CD4-positive, alpha-beta T cell (primary cell): ENCODE data around the gene LRP6. TPM values are rescaled to one million over a fixed set of nuclear protein-coding genes. Genes with fewer than 3 reads are reported as not detected.

Experiments used
- ATAC-seq: fragments of 200-7000 bp; cut with Tn5 transposase; one replicate; pipeline ENCODE4 v1.10.0; 2022; ENCODE audit warnings: mild to moderate bottlenecking; ENCODE audit not compliant: poor library complexity
- CTCF ChIA-PET: fragments of 350-600 bp; sonication (Branson Sonifier 250); formaldehyde crosslinking; loops from one replicate; lab custom pipeline; 2021; ENCODE audit warnings: antibody characterized with exemption, inconsistent platforms; lab: Charles Lee
- POLR2A ChIA-PET: fragments of 350-600 bp; sonication (Branson Sonifier 250); formaldehyde crosslinking; loops from one replicate; lab custom pipeline; 2021; ENCODE audit warnings: antibody characterized with exemption, inconsistent platforms; lab: Charles Lee
- DNase-seq, 14 experiments: peaks; one replicate each; pipeline ENCODE4 v3.0.0-alpha.2; 2013 to 2020; ENCODE audit warnings: mixed read lengths in 2 of 14
- H3K27ac ChIP-seq, 2 donors: one replicate each; pipeline versions ENCODE4 v1.5.1 to v1.7.0; 2013; ENCODE audit warnings: low read length in 2 of 2, low read depth in 1 of 2, mild to moderate bottlenecking in 1 of 2
- H3K27me3 ChIP-seq, 2 experiments: 1 replicate in 1 of 2; 2 replicates in 1 of 2; pipeline versions ENCODE4 v1.6.1 to v1.7.0; 2013; ENCODE audit warnings: low read length in 2 of 2, control low read depth in 1 of 2, mild to moderate bottlenecking in 1 of 2, moderate library complexity in 1 of 2; ENCODE audit not compliant: insufficient read depth in 2 of 2, control insufficient read depth in 1 of 2
- H3K36me3 ChIP-seq: one replicate; pipeline ENCODE4 v1.6.1; 2013; ENCODE audit warnings: low read length, control low read depth; ENCODE audit not compliant: insufficient read depth
- H3K4me1 ChIP-seq: one replicate; pipeline ENCODE4 v1.6.1; 2013; ENCODE audit warnings: low read length, control low read depth; ENCODE audit not compliant: insufficient read depth
- H3K4me3 ChIP-seq: one replicate; pipeline ENCODE4 v1.5.1; 2013; ENCODE audit warnings: mild to moderate bottlenecking, low read length, moderate library complexity
- H3K9me3 ChIP-seq, 2 experiments: 1 replicate in 1 of 2; 2 replicates in 1 of 2; pipeline versions ENCODE4 v1.6.1 to v1.7.0; 2013; ENCODE audit warnings: low read length in 2 of 2, mild to moderate bottlenecking in 2 of 2, control low read depth in 1 of 2, moderate library complexity in 1 of 2; ENCODE audit not compliant: control insufficient read depth in 1 of 2, insufficient read depth in 1 of 2
- H3K27ac Mint-ChIP-seq: one replicate; pipeline ENCODE4 v1.8.0; 2020; ENCODE audit warnings: mixed read lengths
- H3K27me3 Mint-ChIP-seq: one replicate; pipeline ENCODE4 v1.8.0; 2021; ENCODE audit warnings: mixed read lengths
- H3K36me3 Mint-ChIP-seq: one replicate; pipeline ENCODE4 v1.8.0; 2021; ENCODE audit warnings: low read depth, mixed read lengths
- H3K4me1 Mint-ChIP-seq: one replicate; pipeline ENCODE4 v1.8.0; 2021; ENCODE audit warnings: low read depth, mixed read lengths
- H3K4me3 Mint-ChIP-seq: one replicate; pipeline ENCODE4 v1.8.0; 2020; ENCODE audit warnings: mild to moderate bottlenecking, mixed read lengths
- H3K9me3 Mint-ChIP-seq: one replicate; pipeline ENCODE4 v1.8.0; 2020; ENCODE audit warnings: mixed read lengths
- CTCF ChIP-seq: fragments of 200-600 bp; IDR thresholded peaks from one replicate; pipeline ENCODE4 v1.8.0; 2022; ENCODE audit warnings: antibody characterized with exemption, mild to moderate bottlenecking
- intact Hi-C, 2 experiments: fragments of 100-400 bp; cut with DNase I in 1 of 2; cut with micrococcal nuclease in 1 of 2; formaldehyde crosslinking; loops; one replicate each; pipeline versions ENCODE4 v1.15.1 to v1.9.0; 2023 to 2025; cut with DNase I, micrococcal nuclease
- total RNA-seq, 174 experiments: library from RNA in 2 of 174; stranded (reverse) in 2 of 174; gene quantifications; one replicate each; pipeline ENCODE4 v1.2.3 and lab custom pipeline; 2021 to 2026

LRP6 gene
- total RNA-seq, 2 experiments from 2014 or later: 5.2 to 6.8 TPM

DNA sequence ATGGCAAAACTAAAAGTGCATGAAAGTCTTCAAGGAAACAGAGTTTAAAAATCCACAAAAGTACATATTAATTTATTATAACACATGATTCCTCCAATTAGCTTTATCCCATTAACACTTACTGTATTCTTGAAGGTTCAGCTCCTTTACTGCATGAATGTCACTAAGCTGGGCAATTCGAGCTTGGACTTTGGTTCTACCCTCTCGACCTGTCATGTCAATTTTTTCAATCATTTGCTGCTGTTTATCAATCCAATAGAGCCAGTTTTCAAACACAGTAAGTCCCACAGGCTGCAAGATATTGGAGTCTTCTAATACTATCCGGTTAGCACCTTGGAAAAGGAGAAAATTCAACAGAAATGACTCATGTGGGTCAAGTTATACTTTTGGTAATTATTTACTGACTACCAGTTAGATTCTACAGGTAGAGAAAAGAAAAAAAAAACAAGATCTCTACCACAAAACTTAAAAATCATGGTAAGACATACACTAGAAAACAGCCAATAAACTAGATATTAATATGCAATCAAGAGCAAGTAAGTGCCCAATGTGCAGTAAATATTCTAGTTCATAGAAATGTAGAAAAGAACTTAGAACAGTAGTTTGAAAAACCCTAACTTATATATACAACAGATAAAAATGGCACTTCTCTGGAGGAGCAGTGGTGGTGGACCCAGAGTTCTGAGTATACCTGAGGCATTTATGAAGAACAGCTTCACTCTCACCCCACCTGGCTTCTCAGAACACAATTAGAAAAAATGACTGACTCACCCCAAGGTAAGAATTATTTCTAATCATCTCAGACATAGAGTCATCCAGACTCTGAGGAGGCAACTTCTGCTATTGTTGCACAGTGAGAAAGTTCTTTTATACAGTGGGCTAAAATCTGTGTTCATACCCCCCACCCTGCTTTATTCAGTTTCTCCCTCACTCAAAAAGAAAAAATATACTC, 128.4 kb downstream of the LRP6 start:
- Mint-ChIP-seq H3K27ac (no peak overlapping the region), H3K27me3 (no peaks in the 10 kb centered on the region), H3K4me1 (no peaks in the 10 kb centered on the region), H3K36me3 (peaks cover 56% of the 10 kb centered on the region), H3K9me3 (no peaks in the 10 kb centered on the region), H3K4me3 (no peak overlapping the region)
- no peak overlapping the region for H3K27ac ChIP-seq
- no peaks in the 10 kb centered on the region for H3K36me3 ChIP-seq
- H3K9me3 ChIP-seq: no peaks in the 10 kb centered on the region
- DNase-seq: no peak
- H3K4me1 ChIP-seq: no peaks in the 10 kb centered on the region
- ATAC-seq: no peak
- no peak for TF ChIP-seq CTCF
- ChIA-PET POLR2A (no interaction called here), CTCF (no interaction called here)
- no peaks in the 10 kb centered on the region for H3K27me3 ChIP-seq
- intact Hi-C loops: no loop called here
- H3K4me3 ChIP-seq: no peak overlapping the region

DNA sequence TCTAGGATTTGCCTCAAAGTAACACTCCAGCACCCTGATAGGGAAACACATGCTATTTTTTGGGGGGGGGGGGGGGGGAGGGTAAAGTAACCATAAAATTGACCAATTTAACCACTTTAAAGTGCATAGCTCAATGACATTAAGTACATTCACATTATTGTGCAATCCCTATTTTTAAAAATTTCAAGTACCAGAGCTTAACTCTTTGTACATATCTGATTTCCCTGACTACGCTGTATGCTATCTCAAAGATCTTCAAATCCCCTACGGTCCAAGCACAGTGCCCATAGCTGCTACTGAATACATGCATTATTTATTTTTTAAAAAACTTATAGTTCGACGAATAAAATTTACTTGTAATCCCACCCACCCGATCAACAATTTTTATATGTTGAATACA, 133.1 kb downstream of the LRP6 start:
- ChIA-PET POLR2A (no interaction called here), CTCF (interaction anchor here (0.7 kb wide), 1 partner anchor 1180 kb away, joined by 3 read pairs; no protein-coding TSS in a partner anchor)
- Histone ChIP-seq H3K4me3 (no peak overlapping the region), H3K36me3 (no peaks in the 10 kb centered on the region), H3K27ac (no peak overlapping the region), H3K27me3 (no peaks in the 10 kb centered on the region), H3K9me3 (no peaks in the 10 kb centered on the region), H3K4me1 (no peaks in the 10 kb centered on the region)
- Mint-ChIP-seq H3K27me3 (no peaks in the 10 kb centered on the region), H3K4me1 (no peaks in the 10 kb centered on the region), H3K9me3 (no peaks in the 10 kb centered on the region), H3K27ac (no peak overlapping the region), H3K4me3 (no peak overlapping the region), H3K36me3 (peaks cover 49% of the 10 kb centered on the region)
- TF ChIP-seq CTCF: no peak
- ATAC-seq (no peak), DNase-seq (no peak)
- intact Hi-C loops: no loop called here

- ATAC-seq: no peak
- Histone ChIP-seq H3K4me1 (no peaks in the 10 kb centered on the region), H3K4me3 (no peak overlapping the region), H3K36me3 (no peaks in the 10 kb centered on the region), H3K27ac (no peak overlapping the region), H3K9me3 (no peaks in the 10 kb centered on the region), H3K27me3 (no peaks in the 10 kb centered on the region)
- Mint-ChIP-seq H3K4me3 (no peak overlapping the region), H3K27me3 (no peaks in the 10 kb centered on the region), H3K4me1 (no peaks in the 10 kb centered on the region), H3K27ac (no peak overlapping the region), H3K36me3 (peaks cover 50% of the 10 kb centered on the region), H3K9me3 (no peaks in the 10 kb centered on the region)
- no peak for DNase-seq
- ChIA-PET CTCF (no interaction called here), POLR2A (no interaction called here)
- intact Hi-C loops: no loop called here
- no peak for TF ChIP-seq CTCF
These were observed 133.6 kb downstream of the LRP6 start for GRCh38 chr12:12133259-12133658.
